ENCODE measurements around the gene ETV3L.
"Not testable (repeated sequence)": the region's sequence is repeated elsewhere in the genome, so short reads cannot be mapped to it uniquely, and the experiment has no call there.

ETV3L gene

GRCh38 chr1:157085421-157085820 is 14.2 kb downstream of the ETV3L start:
- in situ Hi-C loops (cut with MboI; ENCODE audit: low sequenced_read_pairs) = no loop called here

DNA sequence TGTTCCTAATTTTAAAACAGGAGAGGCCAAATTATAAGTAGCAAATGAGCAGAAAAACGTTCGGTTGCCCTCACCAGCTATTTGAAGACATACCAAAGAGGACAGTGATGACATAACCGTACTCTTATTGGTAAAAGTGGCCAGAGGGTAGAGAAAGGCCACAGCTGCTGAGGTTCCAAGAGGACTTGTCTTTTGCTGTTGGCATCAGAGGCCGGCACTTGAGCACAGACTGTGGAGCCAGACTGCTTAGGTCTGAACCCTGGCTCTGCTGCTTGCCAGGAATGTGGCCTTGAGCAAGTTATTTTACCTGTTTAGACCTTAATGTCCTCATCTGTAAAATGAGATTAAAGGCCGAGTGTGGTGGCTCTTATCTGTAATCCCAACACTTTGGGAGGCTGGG is 14.9 kb downstream of the ETV3L start:
- in situ Hi-C loops (cut with MboI; ENCODE audit: low sequenced_read_pairs) = no loop called here

GRCh38 chr1:157081707-157082106 is 17.9 kb downstream of the ETV3L start:
- in situ Hi-C loops (cut with MboI; ENCODE audit: low sequenced_read_pairs) = no loop called here

GRCh38 chr1:157080714-157081113 is 18.9 kb downstream of the ETV3L start:
- in situ Hi-C loops (cut with MboI; ENCODE audit: low sequenced_read_pairs) = no loop called here

GRCh38 chr1:157077394-157077793 is 22.2 kb downstream of the ETV3L start:
- in situ Hi-C loops (cut with MboI; ENCODE audit: low sequenced_read_pairs) = no loop called here

- in situ Hi-C loops (cut with MboI; ENCODE audit: low sequenced_read_pairs) = no loop called here
These were observed 25.5 kb downstream of the ETV3L start for GRCh38 chr1:157073944-157074685.

- in situ Hi-C loops (cut with MboI; ENCODE audit: low sequenced_read_pairs) = no loop called here
These were observed 30.0 kb downstream of the ETV3L start for GRCh38 chr1:157069601-157070000.

GRCh38 chr1:157059241-157059640 is 40.4 kb downstream of the ETV3L start:
- in situ Hi-C loops (cut with MboI; ENCODE audit: low sequenced_read_pairs) = not testable (repeated sequence)

DNA sequence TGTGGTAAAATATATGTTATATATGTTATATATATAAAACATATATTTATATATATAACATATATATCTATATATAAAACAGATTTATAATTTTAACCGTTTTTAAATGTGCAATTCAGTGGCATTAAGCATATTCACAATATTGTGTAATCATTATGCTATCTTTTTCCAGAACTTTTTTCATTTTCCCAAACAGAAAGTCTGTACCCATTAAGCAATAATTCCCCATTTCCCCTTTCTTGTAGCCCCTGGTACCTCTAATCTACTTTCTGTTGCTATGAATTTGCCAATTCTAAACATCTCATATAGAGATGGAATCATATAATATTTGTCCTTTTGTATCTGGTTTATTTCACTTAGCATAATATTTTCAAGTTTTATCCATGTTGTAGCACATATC is 43.3 kb downstream of the ETV3L start:
- in situ Hi-C loops (cut with MboI; ENCODE audit: low sequenced_read_pairs) = no loop called here

- in situ Hi-C loops (cut with MboI; ENCODE audit: low sequenced_read_pairs) = not testable (repeated sequence)
These were observed 43.9 kb downstream of the ETV3L start for GRCh38 chr1:157055729-157056128.

- in situ Hi-C loops (cut with MboI; ENCODE audit: low sequenced_read_pairs) = no loop called here
These were observed 48.8 kb downstream of the ETV3L start for GRCh38 chr1:157050836-157051235.

DNA sequence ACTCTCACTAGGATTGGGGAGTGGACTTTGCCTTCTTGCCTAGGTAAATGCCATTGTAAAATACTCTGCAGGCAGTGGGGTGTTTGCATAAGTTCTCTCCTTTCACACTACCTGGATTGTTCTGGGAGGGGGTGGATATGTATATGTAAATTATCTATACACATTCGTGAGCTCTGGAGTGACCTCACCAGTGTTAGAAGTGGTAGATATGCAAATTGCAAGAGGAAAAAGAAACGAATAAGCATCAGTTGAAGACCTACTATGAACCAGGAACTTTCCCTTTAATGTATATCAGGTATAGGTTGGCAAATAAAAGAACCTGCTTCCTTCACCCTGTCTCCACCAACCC is 52.6 kb downstream of the ETV3L start:
- in situ Hi-C loops (cut with MboI; ENCODE audit: low sequenced_read_pairs) = no loop called here

- in situ Hi-C loops (cut with MboI; ENCODE audit: low sequenced_read_pairs) = no loop called here
These were observed 54.1 kb downstream of the ETV3L start, which contains the start of gene ARHGEF11 for GRCh38 chr1:157045250-157046218. Gene ARHGEF11 (minus strand): TSS chr1:157045742. CDS start chr1:157044330, 1,412 bp downstream.

- in situ Hi-C loops (cut with MboI; ENCODE audit: low sequenced_read_pairs) = no loop called here
These were observed 55.3 kb downstream of the ETV3L start for GRCh38 chr1:157044326-157044725.

DNA sequence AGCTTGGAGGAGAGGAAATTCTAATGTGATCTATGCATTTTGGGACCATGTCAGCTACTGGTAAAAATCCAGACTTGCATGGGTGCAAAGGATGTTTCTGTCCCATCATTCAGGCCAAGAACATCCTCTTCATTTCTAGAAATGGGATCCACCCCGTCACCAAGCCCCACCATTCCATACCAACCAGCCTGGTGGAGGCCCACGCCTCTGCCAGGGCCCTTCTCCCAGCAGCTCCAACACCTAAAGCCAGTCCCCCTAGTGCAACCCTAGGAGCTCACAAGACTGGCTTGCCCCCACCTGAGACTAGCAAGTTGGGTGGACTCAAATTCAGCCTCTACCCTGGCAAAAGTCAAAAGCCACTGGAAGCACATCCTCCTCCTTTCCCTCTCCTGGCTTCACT is 55.9 kb downstream of the ETV3L start:
- in situ Hi-C loops (cut with MboI; ENCODE audit: low sequenced_read_pairs) = no loop called here

GRCh38 chr1:157042846-157043245 is 56.8 kb downstream of the ETV3L start:
- in situ Hi-C loops (cut with MboI; ENCODE audit: low sequenced_read_pairs) = no loop called here

Data from HL-60/S4 treated with retinoic acid at 250 ng/mL for 4 days and 3 days (cell line).